Muscle layer of duodenum (tissue), 2 donors: ENCODE measurements around the gene CRYBG1.

ENCODE experiments used
- H3K27ac ChIP-seq: one replicate; pipeline ENCODE4 v1.7.0; 2013; ENCODE audit warnings: mild to moderate bottlenecking, low read length
- H3K27me3 ChIP-seq: one replicate; pipeline ENCODE4 v1.7.0; 2013; ENCODE audit warnings: low read depth, mild to moderate bottlenecking, control low read depth, low read length
- H3K36me3 ChIP-seq, 2 donors: one replicate each; pipeline ENCODE4 v1.7.0; 2013; ENCODE audit warnings: low read length in 2 of 2, control low read depth in 1 of 2, mild to moderate bottlenecking in 1 of 2; ENCODE audit not compliant: insufficient read depth in 2 of 2, control insufficient read depth in 1 of 2
- H3K4me1 ChIP-seq, 2 donors: one replicate each; pipeline ENCODE4 v1.7.0; 2013; ENCODE audit warnings: low read length in 2 of 2, mild to moderate bottlenecking in 2 of 2, control low read depth in 1 of 2, moderate library complexity in 1 of 2; ENCODE audit not compliant: insufficient read depth in 2 of 2, control insufficient read depth in 1 of 2
- H3K4me3 ChIP-seq, 2 donors: one replicate each; pipeline ENCODE4 v1.7.0; 2013; ENCODE audit warnings: low read length in 2 of 2, low read depth in 1 of 2, mild to moderate bottlenecking in 1 of 2
- H3K9me3 ChIP-seq, 2 donors: one replicate each; pipeline ENCODE4 v1.7.0; 2013; ENCODE audit warnings: low read length in 2 of 2, control low read depth in 1 of 2, mild to moderate bottlenecking in 1 of 2; ENCODE audit not compliant: control insufficient read depth in 1 of 2
- donor health status: healthy.

The CRYBG1 gene

GRCh38 chr6:106617302-106617701, 256.8 kb downstream of the CRYBG1 start:
- H3K36me3 ChIP-seq: peaks cover 0 to 31% of the 10 kb centered on the region in 2 donors
- no peak overlapping the region for H3K4me3 ChIP-seq
- H3K4me1 ChIP-seq: no peaks in the 10 kb centered on the region
- H3K27ac ChIP-seq: no peak overlapping the region
- no peaks in the 10 kb centered on the region for H3K27me3 ChIP-seq
- no peaks in the 10 kb centered on the region for H3K9me3 ChIP-seq

- Histone ChIP-seq H3K27ac (no peak overlapping the region), H3K9me3 (no peaks in the 10 kb centered on the region), H3K4me1 (no peaks in the 10 kb centered on the region), H3K36me3 (peaks cover 0 to 35% of the 10 kb centered on the region in 2 donors), H3K4me3 (no peak overlapping the region), H3K27me3 (no peaks in the 10 kb centered on the region)
Observed at GRCh38 chr6:106617857-106618256, 257.3 kb downstream of the CRYBG1 start.

GRCh38 chr6:106618324-106618723, 257.8 kb downstream of the CRYBG1 start:
- Histone ChIP-seq H3K27me3 (no peaks in the 10 kb centered on the region), H3K9me3 (no peaks in the 10 kb centered on the region), H3K27ac (no peak overlapping the region), H3K4me1 (no peaks in the 10 kb centered on the region), H3K4me3 (no peak overlapping the region), H3K36me3 (peaks cover 0 to 33% of the 10 kb centered on the region in 2 donors)

- Histone ChIP-seq H3K27me3 (no peaks in the 10 kb centered on the region), H3K36me3 (peaks cover 0 to 25% of the 10 kb centered on the region in 2 donors), H3K4me1 (no peaks in the 10 kb centered on the region), H3K9me3 (no peaks in the 10 kb centered on the region), H3K27ac (no peak overlapping the region), H3K4me3 (no peak overlapping the region)
Observed at GRCh38 chr6:106619223-106619622, 258.7 kb downstream of the CRYBG1 start.

GRCh38 chr6:106620931-106621672, 260.6 kb downstream of the CRYBG1 start:
- Histone ChIP-seq H3K9me3 (no peaks in the 10 kb centered on the region), H3K27me3 (no peaks in the 10 kb centered on the region), H3K27ac (no peak overlapping the region), H3K4me3 (no peak overlapping the region), H3K4me1 (no peaks in the 10 kb centered on the region), H3K36me3 (peaks cover 0 to 25% of the 10 kb centered on the region in 2 donors)
